ELR (cell line): ENCODE measurements around the gene LRRC3C.

Experiments
- DNase-seq: peaks from one replicate; pipeline ENCODE4 v3.0.0-alpha.2; 2015; ENCODE audit warnings: low read depth

The LRRC3C gene

GRCh38 chr17:39979893-39980350 is 52.4 kb downstream of the LRRC3C start:
- peak; percentile 64 for DNase-seq

- DNase-seq = peak; percentile 100
Measured at GRCh38 chr17:39980351-39981206, 53.0 kb downstream of the LRRC3C start, which contains the start of gene PSMD3. Gene PSMD3, plus strand, starts transcription at chr17:39980807. Its CDS starts 164 bp downstream, at chr17:39980971.

GRCh38 chr17:39981207-39981741 is 53.7 kb downstream of the LRRC3C start:
- peak; percentile 11 for DNase-seq

GRCh38 chr17:39981766-39982375 is 54.3 kb downstream of the LRRC3C start:
- DNase-seq = no peak

GRCh38 chr17:39988206-39988810 is 60.8 kb downstream of the LRRC3C start:
- DNase-seq = no peak

GRCh38 chr17:39994448-39994847 is 66.9 kb downstream of the LRRC3C start:
- no peak for DNase-seq
